HUES64 (cell line): ENCODE results near the gene FXYD3.

Experiments used
- H3K27ac ChIP-seq: 2 replicates; pipeline ENCODE4 v1.7.0; 2013; ENCODE audit warnings: low read depth, low read length, inconsistent platforms
- H3K27me3 ChIP-seq: 2 replicates; pipeline ENCODE4 v1.6.1; 2013; ENCODE audit warnings: mild to moderate bottlenecking, low read length; ENCODE audit not compliant: insufficient read depth
- H3K36me3 ChIP-seq: 2 replicates; pipeline ENCODE4 v1.6.1; 2013; ENCODE audit warnings: mild to moderate bottlenecking, low read length; ENCODE audit not compliant: insufficient read depth
- H3K4me1 ChIP-seq: 2 replicates; pipeline ENCODE4 v1.6.1; 2013; ENCODE audit warnings: mild to moderate bottlenecking, low read length, moderate library complexity; ENCODE audit not compliant: insufficient read depth
- H3K4me3 ChIP-seq: 2 replicates; pipeline ENCODE4 v1.5.1; 2013; ENCODE audit warnings: mild to moderate bottlenecking, low read length, moderate library complexity
- H3K9ac ChIP-seq: 2 replicates; pipeline ENCODE4 v1.6.1; 2013; ENCODE audit warnings: mild to moderate bottlenecking, low read depth, low read length
- H3K9me3 ChIP-seq: 2 replicates; pipeline ENCODE4 v1.6.1; 2013; ENCODE audit warnings: low read depth, low read length; ENCODE audit not compliant: insufficient read depth
- WGBS: fragments of 150-250, 120-280 bp; methylation state at CpG from one replicate; pipeline ENCODE4 v1.1.7; 2013; ENCODE audit warnings: missing lambda C conversion rate; 5-methylcytosine and 5-hydroxymethylcytosine counted together

Gene FXYD3

GRCh38 chr19:35120492-35120891 is 4.9 kb downstream of the FXYD3 start:
- H3K36me3 ChIP-seq: no peaks in the 10 kb centered on the region
- no peaks in the 10 kb centered on the region for H3K9me3 ChIP-seq
- no peaks in the 10 kb centered on the region for H3K27me3 ChIP-seq
- no peak overlapping the region for H3K27ac ChIP-seq
- H3K4me1 ChIP-seq: peaks cover 17% of the 10 kb centered on the region
- H3K9ac ChIP-seq: no peak overlapping the region
- WGBS: 85% methylated on average over 7 of the region's 7 CpGs
- H3K4me3 ChIP-seq: no peak overlapping the region

GRCh38 chr19:35120898-35121297 is 5.3 kb downstream of the FXYD3 start:
- 79% methylated on average over 7 of the region's 7 CpGs for WGBS
- no peak overlapping the region for H3K27ac ChIP-seq

GRCh38 chr19:35122687-35123551 is 7.3 kb downstream of the FXYD3 start:
- Histone ChIP-seq H3K9ac (no peak overlapping the region), H3K4me1 (peaks cover 17% of the 10 kb centered on the region), H3K4me3 (no peak overlapping the region), H3K9me3 (no peaks in the 10 kb centered on the region), H3K27ac (no peak overlapping the region), H3K36me3 (no peaks in the 10 kb centered on the region), H3K27me3 (no peaks in the 10 kb centered on the region)
- WGBS: 75% methylated on average over 18 of the region's 19 CpGs

More at GRCh38 chr19:35120898-35121297, 5.3 kb downstream of the FXYD3 start:
- H3K27me3 ChIP-seq: no peaks in the 10 kb centered on the region
- H3K4me3 ChIP-seq: no peak overlapping the region
- no peaks in the 10 kb centered on the region for H3K9me3 ChIP-seq
- H3K36me3 ChIP-seq: no peaks in the 10 kb centered on the region
- peaks cover 17% of the 10 kb centered on the region for H3K4me1 ChIP-seq
- no peak overlapping the region for H3K9ac ChIP-seq

GRCh38 chr19:35123573-35123972 is 8.0 kb downstream of the FXYD3 start:
- H3K4me1 ChIP-seq: peaks cover 15% of the 10 kb centered on the region
- H3K27ac ChIP-seq: no peak overlapping the region
- H3K36me3 ChIP-seq: no peaks in the 10 kb centered on the region
- WGBS: 95% methylated on average over 5 of the region's 5 CpGs
- no peak overlapping the region for H3K9ac ChIP-seq
- H3K27me3 ChIP-seq: no peaks in the 10 kb centered on the region
- no peaks in the 10 kb centered on the region for H3K9me3 ChIP-seq
- H3K4me3 ChIP-seq: no peak overlapping the region

- Histone ChIP-seq H3K9me3 (no peaks in the 10 kb centered on the region), H3K27ac (no peak overlapping the region), H3K27me3 (no peaks in the 10 kb centered on the region), H3K4me3 (peak overlapping the region; percentile 33), H3K4me1 (peaks cover 12% of the 10 kb centered on the region), H3K36me3 (no peaks in the 10 kb centered on the region), H3K9ac (no peak overlapping the region)
- 95% methylated on average over 42 of the region's 42 CpGs for WGBS
Measured at GRCh38 chr19:35124098-35125060, 8.8 kb downstream of the FXYD3 start.

- Histone ChIP-seq H3K27ac (no peak overlapping the region), H3K27me3 (no peaks in the 10 kb centered on the region), H3K36me3 (no peaks in the 10 kb centered on the region), H3K4me1 (peaks cover 12% of the 10 kb centered on the region), H3K9me3 (no peaks in the 10 kb centered on the region), H3K4me3 (no peak overlapping the region), H3K9ac (no peak overlapping the region)
- WGBS: 94% methylated on average over 19 of the region's 19 CpGs
Measured at GRCh38 chr19:35125270-35125717, 9.7 kb downstream of the FXYD3 start.

- Histone ChIP-seq H3K27me3 (no peaks in the 10 kb centered on the region), H3K4me3 (no peak overlapping the region), H3K27ac (no peak overlapping the region), H3K36me3 (no peaks in the 10 kb centered on the region), H3K9ac (no peak overlapping the region), H3K4me1 (peaks cover 12% of the 10 kb centered on the region), H3K9me3 (no peaks in the 10 kb centered on the region)
- WGBS: 94% methylated on average over 35 of the region's 35 CpGs
Measured at GRCh38 chr19:35125749-35126623, 10.4 kb downstream of the FXYD3 start.

DNA sequence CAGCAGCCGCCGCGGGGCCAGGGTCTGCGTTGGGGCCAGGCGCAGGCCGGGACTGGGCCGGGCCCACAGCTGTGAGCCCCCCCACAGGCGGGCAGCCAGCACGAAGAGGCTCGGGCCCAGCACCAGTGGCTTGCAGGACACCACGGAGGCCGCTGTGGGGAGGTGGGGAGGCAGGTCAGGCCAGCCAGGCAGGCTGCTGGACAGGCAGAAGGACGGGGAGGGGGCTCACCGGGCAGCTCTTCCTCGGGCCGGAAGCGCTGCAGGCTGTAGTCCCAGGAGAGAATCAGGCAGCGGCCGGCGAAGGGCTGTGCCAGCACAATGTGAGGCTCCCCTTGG is 11.0 kb downstream of the FXYD3 start:
- no peaks in the 10 kb centered on the region for H3K9me3 ChIP-seq
- H3K4me1 ChIP-seq: peaks cover 12% of the 10 kb centered on the region
- no peak overlapping the region for H3K27ac ChIP-seq
- no peak overlapping the region for H3K9ac ChIP-seq
- no peaks in the 10 kb centered on the region for H3K36me3 ChIP-seq
- no peaks in the 10 kb centered on the region for H3K27me3 ChIP-seq
- WGBS: 86% methylated on average over 20 of the region's 20 CpGs
- H3K4me3 ChIP-seq: no peak overlapping the region

DNA sequence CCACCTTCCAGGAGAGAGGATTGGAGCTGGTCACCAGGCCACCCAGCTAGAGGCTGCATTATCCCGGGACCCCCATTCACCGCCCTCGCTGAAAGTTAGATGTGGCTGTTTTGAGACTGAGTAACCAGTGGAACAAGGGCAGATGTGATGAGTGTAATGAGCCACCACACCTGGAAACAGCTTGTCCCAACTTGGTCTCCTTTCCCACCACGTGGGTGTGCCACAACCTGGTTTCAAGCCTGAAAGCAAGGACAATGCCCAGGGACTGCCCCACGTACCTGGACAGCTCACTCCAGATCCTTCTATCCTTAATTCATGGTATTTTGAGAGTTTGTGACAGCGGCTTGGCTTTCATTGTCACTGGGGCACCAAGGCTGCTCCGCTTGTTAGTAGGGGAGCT is 12.2 kb downstream of the FXYD3 start:
- no peak overlapping the region for H3K27ac ChIP-seq
- WGBS: 84% methylated on average over 7 of the region's 7 CpGs
- no peaks in the 10 kb centered on the region for H3K27me3 ChIP-seq
- H3K4me3 ChIP-seq: no peak overlapping the region
- peaks cover 8% of the 10 kb centered on the region for H3K4me1 ChIP-seq
- H3K9me3 ChIP-seq: no peaks in the 10 kb centered on the region
- no peak overlapping the region for H3K9ac ChIP-seq
- no peaks in the 10 kb centered on the region for H3K36me3 ChIP-seq

- H3K27me3 ChIP-seq: no peaks in the 10 kb centered on the region
- H3K4me1 ChIP-seq: peaks cover under 1% of the 10 kb centered on the region; the same call in 1 of the 2 replicates
- no peaks in the 10 kb centered on the region for H3K9me3 ChIP-seq
- H3K4me3 ChIP-seq: no peak overlapping the region
- H3K9ac ChIP-seq: no peak overlapping the region
- 94% methylated on average over 9 of the region's 9 CpGs for WGBS
- no peaks in the 10 kb centered on the region for H3K36me3 ChIP-seq
- no peak overlapping the region for H3K27ac ChIP-seq
Measured at GRCh38 chr19:35128398-35129057, 12.9 kb downstream of the FXYD3 start.
